H1 (cell line): ENCODE results near the gene OLIG2.

Experiments
- CTCF ChIP-seq, 3 experiments: IDR thresholded peaks; 1 replicate in 2 of 3; 2 replicates in 1 of 3; pipeline versions ENCODE4 v1.5.1 to v1.6.1; 2011; ENCODE audit warnings: low read length in 3 of 3, mild to moderate bottlenecking in 3 of 3, inconsistent platforms in 2 of 3, low read depth in 1 of 3, moderate library complexity in 1 of 3; ENCODE audit not compliant: insufficient read depth in 1 of 3; ENCODE audit errors: control extremely low read depth in 1 of 3
- POLR2A ChIP-seq, 2 experiments: IDR thresholded peaks; 1 replicate in 1 of 2; 2 replicates in 1 of 2; pipeline ENCODE4 v1.6.1; 2011; ENCODE audit warnings: low read depth in 2 of 2, low read length in 2 of 2, mild to moderate bottlenecking in 2 of 2; ENCODE audit errors: control extremely low read depth in 1 of 2
- SUZ12 ChIP-seq: fragments of 200-600 bp; sonication (generic); IDR thresholded peaks from 2 replicates; pipeline ENCODE4 v1.6.1; 2012; ENCODE audit warnings: mild to moderate bottlenecking, inconsistent platforms, low read length, moderate library complexity, mixed read lengths

- no peak for TF ChIP-seq CTCF (IDR thresholded peaks at IDR 0.05; ENCODE audit: control extremely low read depth in 1 of 3, insufficient read depth in 1 of 3, low read depth in 1 of 3, low read length in 3 of 3)
- TF ChIP-seq SUZ12 = no peak; the same call in 1 of the 2 replicates
- TF ChIP-seq POLR2A (IDR thresholded peaks at IDR 0.05; ENCODE audit: control extremely low read depth in 1 of 2, low read depth in 2 of 2, low read length in 2 of 2) = no peak
These were observed 2.5 kb downstream of the OLIG2 start for GRCh38 chr21:33028287-33028670.
